PC-3 (cell line): ENCODE results near the gene RBM47.

Experiments
- CTCF ChIP-seq: fragments of 300-600 bp; sonication (generic); conservative IDR thresholded peaks from 2 replicates; pipeline ENCODE4 v1.5.1; 2017; ENCODE audit warnings: antibody characterized with exemption, low read depth, mild to moderate bottlenecking, low read length
- EZH2 ChIP-seq: fragments of 300-600 bp; sonication (generic); IDR thresholded peaks from one replicate; pipeline ENCODE4 v1.6.1; 2017; ENCODE audit warnings: antibody characterized with exemption, mild to moderate bottlenecking, low read length; ENCODE audit not compliant: unreplicated experiment
- EZH2phosphoT487 ChIP-seq: fragments of 300-600 bp; sonication (generic); IDR thresholded peaks from 2 replicates; pipeline ENCODE4 v1.6.1; 2018; ENCODE audit warnings: mild to moderate bottlenecking, antibody characterized with exemption, low read length, borderline replicate concordance

GRCh38 chr4:40489961-40490360, 139.7 kb downstream of the RBM47 start:
- no peak for TF ChIP-seq EZH2
- TF ChIP-seq EZH2phosphoT487 = no peak
- TF ChIP-seq CTCF = no peak
